HK-2 (cell line): Measurements from ENCODE around the gene SAPCD1.

Source experiments
- DNase-seq: peaks from one replicate; pipeline ENCODE4 v3.0.0-alpha.2; 2018; ENCODE audit not compliant: unreplicated experiment

SAPCD1 gene

DNA sequence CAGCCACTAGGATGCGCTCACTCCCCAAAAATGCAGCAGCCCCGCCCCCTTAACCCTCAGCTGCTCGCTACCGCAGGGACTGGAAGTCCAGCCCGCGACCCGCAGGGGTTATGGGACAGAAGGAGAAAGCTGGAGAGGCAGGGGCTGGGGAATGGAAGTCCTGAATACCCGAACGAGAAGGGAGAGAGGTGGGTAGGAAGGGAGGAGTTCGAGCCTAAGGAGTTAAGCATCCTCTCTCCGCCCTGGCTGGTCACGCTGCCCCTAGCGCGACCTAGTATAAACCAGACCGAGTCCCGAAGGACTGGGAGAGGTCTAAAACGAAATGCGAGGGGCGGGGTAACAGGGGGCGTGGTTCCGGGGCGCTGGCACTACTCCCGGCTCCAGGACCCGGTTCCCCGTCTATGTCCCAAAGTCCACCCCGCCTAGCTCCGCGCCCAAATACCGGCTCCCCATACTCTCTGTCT is 32.9 kb upstream of the SAPCD1 start:
- DNase-seq, result peak; percentile 87

- DNase-seq, result peak; percentile 79
These were observed 32.4 kb upstream of the SAPCD1 start for GRCh38 chr6:31729979-31730630.

DNA sequence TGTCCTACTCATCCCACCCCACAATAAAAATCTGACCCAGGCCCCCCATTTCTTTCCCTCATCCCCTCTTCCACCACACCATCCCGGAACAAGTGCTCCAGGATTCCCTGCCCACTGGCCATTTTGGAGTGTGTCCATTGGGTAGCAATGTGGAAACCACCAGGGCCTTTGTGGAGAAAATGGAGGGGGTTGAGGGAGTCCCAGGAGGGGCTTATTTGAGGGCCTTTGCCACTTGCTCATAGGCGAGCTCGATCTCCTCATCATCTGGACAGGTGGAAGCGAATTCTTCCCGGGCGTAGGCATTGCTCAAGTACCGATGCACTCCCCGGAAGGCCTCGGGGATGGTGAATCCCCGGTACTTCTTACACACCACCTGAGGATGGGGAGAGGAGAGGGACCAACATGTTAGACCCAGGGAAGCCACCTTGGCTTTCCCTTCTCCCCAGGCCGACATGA is 31.8 kb upstream of the SAPCD1 start:
- no peak for DNase-seq

DNA sequence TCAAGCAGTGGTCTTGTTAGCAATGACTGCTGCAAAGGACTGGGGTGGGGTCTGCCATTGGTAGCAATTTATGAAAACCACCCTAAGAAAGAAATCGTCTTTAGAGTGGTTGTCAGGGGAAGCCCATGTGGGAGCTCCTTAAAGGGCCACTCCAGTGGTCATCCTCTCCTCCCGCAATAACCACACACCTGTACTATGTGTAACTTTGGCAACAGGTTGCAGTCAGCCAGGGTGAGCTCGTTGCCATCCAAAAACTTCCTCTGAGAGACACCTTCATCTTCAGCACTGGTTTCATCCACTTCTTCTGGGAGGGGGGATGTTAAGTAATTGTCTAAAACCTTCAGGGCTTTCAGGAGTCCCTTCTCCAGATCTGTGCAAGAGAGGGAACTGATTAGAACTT is 30.4 kb upstream of the SAPCD1 start:
- no peak for DNase-seq

DNA sequence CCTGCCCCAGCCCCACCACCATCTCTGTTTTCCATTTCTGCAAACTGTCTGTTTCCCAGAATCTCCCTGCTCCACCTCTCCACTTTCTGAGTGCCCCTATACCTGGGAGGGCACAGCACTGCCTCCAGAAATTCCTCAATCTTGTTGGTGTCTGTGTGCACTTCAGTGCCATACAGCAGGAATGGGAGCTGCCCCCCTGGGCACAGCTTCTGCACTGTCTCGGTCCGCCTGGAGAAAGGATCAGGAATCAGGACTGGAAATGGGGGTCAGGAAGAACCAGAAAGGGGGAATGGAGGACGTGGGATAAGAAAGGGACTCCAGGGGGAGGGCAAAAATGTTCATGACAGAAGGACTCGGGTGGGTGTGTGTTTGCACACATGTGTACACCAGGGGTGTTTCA is 28.7 kb upstream of the SAPCD1 start:
- no peak for DNase-seq

DNA sequence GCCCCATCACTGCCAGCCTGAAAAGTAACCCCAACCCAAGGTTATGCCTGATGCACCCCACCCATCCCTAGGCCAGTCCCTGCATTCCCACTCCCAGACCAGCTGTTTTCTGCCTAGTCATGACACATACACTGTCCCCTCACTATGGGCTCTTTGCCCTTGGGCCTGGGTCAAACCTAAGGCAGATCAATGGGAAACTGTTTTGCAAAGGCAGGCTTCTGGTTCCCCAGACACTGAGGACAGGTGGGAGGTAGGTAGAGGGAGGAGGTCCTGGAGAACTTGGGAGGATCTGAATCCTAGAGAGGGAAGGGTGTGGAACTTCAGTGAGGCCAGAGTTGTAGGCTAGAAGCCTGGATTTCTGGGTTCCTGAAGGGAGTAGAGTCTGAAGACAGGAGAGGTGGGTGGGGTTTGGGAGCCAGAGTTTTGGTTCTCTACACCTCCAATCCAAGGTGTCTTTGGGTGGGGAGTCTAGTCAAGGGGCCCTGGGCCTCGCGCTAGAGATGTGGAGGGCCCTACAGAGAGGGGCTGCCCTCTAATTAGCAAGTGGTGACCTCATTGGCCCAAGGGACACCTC is 28.1 kb upstream of the SAPCD1 start:
- no peak for DNase-seq

- DNase-seq, result peak; percentile 76
These were observed 27.5 kb upstream of the SAPCD1 start for GRCh38 chr6:31734821-31735406.

DNA sequence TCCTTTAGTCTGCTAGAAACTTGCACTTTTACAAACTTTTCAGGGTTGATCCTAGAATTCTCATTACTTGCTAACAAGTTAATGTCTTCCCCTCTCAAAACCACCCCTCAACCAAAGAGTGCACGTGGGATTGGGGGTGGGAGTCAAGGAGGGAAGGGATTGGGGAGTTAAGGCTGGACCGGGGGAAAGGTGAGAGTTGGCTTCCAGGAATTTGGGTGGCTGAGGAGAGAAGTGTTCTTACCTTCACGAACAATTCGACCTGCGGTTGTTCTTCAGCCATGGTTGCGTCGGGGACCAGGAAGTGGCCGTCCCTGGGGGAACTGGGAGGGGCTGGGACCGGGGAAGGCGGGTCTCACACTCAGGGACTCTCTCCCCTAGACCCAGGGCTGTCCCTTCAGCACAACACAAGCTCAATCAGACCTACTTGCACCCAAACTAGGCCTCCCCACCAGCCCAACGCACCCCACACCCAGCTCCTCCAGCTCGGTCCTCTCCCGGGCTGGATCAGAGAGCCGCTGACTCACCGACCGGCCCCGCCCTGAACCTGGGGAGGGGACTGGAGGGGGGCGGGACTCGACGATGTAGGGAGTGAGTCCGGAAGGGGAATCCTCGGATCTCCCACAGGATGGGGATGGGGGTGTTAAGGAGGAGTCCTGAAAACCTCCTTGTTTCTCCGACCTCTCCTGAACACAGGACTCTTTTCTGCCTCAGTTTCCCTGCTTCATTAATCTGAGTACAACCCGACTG is 26.3 kb upstream of the SAPCD1 start, which contains the start of gene CLIC1:
CLIC1 (minus strand) TSS at position 510 of the 747 bp plus-strand sequence; CDS start at position 280, 230 bp downstream.
- peak; percentile 89 for DNase-seq

DNA sequence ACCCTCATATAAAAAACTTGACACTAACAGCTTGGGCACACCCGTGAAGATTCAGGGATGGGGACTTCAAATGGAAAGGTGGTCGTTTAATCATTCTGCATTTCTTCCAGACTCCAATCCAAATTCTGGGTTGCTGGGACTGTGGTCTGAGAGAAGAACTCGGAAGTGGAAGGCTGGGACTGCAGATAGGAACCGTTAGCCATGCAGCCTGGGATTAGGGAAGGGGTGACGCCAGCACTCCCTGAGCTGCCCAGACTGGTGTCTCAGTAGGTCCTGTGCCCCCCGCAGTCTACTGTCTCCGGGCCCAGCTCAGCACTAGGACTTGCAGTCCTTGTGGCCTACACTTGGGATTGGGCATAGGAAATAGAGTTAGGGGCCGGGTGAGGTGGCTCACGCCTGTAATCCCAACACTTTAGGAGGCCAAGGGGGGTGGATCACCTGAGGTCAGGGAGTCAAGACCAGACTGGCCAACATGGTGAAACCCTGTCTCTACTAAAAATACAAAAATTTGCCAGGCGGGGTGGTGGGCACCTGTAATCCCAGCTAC is 25.6 kb upstream of the SAPCD1 start:
- DNase-seq, result no peak

DNA sequence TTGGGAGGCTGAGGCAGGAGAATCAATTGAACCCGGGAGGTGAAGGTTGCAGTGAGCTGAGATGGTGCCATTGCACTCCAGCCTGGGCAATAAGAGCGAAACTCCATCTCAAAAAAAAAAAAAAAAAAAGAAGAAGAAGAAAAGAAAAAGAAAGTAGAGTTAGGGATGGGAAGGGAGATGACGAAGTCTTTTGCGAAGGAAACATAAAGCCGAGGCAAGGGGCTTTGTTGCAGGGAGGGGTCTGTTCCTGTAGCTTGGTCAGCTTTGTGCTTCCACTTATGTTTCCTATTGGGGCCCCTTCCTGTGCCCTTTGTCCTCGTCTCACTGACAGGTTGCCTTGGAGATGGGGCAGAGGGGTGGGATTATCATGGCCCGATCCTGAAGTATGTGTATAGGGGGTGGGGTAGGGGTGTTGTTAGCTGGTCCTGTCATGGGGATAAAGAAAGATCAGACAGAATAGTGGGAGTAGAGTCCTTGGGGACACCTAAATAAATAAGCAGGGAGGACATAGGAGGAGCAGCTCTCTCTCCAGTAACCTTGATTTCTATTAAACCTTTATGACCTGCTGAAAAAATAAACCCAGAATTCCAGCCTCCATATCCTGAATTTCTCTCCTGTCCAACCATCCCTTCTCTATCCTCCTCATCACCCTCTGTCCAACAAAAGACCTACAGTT is 25.0 kb upstream of the SAPCD1 start:
- DNase-seq, result peak; percentile 34

GRCh38 chr6:31737991-31738979 is 24.2 kb upstream of the SAPCD1 start:
- DNase-seq, result peak; percentile 64

DNA sequence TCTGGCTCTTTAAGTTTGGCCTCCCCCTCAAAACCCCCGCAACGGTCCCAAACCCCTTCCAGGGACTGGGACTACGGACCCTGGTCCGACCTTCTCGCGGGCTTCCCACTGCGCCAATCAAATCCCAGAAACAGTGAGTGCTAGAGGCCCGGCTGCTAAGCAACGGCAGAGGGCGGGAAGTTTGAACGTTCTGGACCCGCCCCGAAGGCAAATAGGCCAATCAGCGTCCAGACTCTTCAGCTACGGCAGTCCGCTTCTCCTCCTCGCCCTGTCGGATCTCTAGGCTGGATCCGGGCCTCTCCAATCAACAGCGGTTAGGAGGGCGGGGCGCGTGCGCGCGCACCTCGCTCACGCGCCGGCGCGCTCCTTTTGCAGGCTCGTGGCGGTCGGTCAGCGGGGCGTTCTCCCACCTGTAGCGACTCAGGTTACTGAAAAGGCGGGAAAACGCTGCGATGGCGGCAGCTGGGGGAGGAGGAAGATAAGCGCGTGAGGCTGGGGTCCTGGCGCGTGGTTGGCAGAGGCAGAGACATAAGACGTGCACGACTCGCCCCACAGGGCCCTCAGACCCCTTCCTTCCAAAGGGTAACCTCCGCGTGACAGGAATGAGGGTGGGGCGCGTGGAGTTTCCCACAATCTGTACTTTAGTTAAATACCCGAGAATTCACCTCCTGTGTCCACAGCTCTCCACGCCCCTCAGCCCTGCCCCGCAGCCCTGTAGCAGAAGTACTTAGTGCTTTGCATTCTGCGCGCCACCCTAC is 22.6 kb upstream of the SAPCD1 start, which contains the start of gene MSH5:
MSH5 (plus strand) TSS at position 367 of the 758 bp plus-strand sequence. CDS start 462 bp downstream, outside the sequence.
- peak; percentile 99 for DNase-seq

- peak; percentile 41 for DNase-seq
These were observed 21.8 kb upstream of the SAPCD1 start for GRCh38 chr6:31740397-31741223.

DNA sequence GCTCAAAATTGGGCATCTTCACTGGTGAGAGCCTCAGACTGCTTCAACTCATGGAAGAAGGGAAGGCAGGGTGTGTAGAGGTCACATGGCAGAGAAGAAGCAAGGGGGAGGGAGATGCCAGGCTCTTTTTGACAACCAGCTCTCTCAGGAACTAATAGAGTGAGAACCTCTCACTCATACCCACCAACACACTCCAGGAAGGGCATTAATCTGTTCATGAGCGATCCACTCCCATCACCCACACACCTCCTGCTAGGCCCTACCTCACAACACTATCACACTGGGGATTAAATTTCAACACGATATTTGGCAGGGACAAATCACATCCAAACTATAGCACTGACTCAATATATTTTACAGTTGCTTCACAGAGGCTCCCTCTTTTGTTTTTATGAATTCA is 20.6 kb upstream of the SAPCD1 start:
- DNase-seq, result no peak

- DNase-seq, result no peak
These were observed 19.6 kb upstream of the SAPCD1 start for GRCh38 chr6:31742894-31743293.

- no peak for DNase-seq
These were observed 18.0 kb upstream of the SAPCD1 start for GRCh38 chr6:31744422-31744821.

- DNase-seq, result no peak
These were observed 13.0 kb upstream of the SAPCD1 start for GRCh38 chr6:31749301-31750036.
